Epithelial cell of prostate (primary cell): Measurements from ENCODE around the gene ZNF506.
"Not testable (repeated sequence)": the region's sequence is repeated elsewhere in the genome, so short reads cannot be mapped to it uniquely, and the experiment has no call there.

Experiments used
- DNase-seq: peaks from one replicate; pipeline ENCODE4 v3.0.0-alpha.2; 2011; ENCODE audit warnings: low read depth, low spot score
- H3K27ac ChIP-seq: fragments of 450-650 bp; 2 replicates; pipeline ENCODE4 v1.5.1; 2017; ENCODE audit warnings: mild to moderate bottlenecking

Gene ZNF506

DNA sequence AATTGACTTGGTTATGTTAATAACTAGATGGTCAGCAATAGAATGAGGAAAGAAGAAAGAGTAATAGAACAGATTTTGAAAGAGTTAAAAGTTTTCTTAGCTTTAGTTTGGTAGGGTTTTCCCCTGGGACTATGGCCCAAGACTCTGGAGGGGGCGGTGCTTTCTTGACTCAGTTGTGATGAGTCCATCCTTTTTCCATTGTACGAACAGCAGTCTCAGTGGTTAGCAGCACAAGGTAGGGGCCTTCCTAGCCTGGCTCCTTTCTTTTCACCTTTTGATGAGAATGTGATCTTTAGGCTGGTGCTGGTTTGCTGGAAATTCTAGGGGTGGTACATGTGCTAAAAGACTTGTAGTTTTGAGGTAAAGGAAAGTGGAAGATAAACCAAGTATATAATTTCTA is 38.8 kb downstream of the ZNF506 start:
- no peak for DNase-seq
- no peak overlapping the region for H3K27ac ChIP-seq

DNA sequence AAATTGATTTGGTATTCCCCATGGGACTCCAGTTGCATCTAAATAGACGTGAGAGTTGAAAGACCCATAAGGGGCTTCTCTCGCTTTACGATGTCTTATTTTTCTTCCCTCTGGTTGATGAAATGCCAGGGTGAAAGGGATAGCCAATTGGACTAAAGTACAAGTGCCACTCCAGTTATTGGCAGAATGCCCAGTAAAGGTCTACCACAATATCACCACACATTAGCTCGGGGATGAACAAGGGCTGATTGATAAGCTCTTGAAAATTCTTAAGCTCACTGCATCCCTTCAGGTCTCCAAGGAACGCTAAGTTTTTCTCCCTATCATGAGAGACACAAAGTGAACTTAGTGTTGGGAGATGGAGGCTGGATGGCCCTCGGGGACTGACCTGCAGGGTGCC is 39.8 kb downstream of the ZNF506 start:
- not testable (repeated sequence) for DNase-seq, H3K27ac ChIP-seq

GRCh38 chr19:19778666-19779065 is 42.9 kb downstream of the ZNF506 start:
- DNase-seq = no peak
- no peak overlapping the region for H3K27ac ChIP-seq

DNA sequence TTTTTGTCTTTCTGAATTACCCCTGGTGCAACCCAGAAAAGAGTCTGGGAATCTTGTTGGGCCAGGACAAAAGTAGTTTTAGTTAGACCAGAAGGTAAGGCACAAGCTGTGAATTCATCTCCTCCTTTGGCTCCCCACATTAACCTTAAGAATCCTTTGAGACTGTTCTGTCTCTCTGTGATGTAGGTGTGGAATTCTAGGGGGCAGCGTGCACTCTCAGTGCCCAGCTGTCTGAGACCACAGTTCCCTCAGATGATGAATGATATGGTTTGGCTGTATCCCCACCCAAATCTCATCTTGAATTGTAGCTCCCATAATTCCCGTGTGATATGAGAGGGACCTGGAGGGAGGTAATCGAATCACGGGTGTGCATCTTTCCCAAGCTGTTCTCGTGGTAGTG is 43.9 kb downstream of the ZNF506 start:
- no peak overlapping the region for H3K27ac ChIP-seq
- no peak for DNase-seq

GRCh38 chr19:19776206-19777008 is 45.1 kb downstream of the ZNF506 start:
- peak overlapping the region; percentile 58 for H3K27ac ChIP-seq
- DNase-seq = peak; percentile 96

DNA sequence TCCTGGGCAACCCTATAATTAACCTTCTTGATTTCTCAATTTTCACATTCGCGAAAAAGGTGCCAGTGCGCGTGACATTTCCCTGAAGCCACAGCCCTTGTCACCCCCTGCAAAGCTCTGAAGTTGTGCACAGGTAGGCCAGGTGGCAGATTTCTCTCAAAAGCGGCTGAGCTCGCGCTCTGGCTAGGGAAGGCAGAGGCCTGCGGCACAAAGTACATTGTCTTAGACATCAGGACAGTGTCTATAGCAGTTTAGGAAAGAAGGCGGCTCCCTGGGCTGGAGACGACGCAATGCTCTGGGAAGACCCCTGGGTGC is 45.7 kb downstream of the ZNF506 start:
- DNase-seq = no peak
- H3K27ac ChIP-seq = peak overlapping the region; percentile 58

DNA sequence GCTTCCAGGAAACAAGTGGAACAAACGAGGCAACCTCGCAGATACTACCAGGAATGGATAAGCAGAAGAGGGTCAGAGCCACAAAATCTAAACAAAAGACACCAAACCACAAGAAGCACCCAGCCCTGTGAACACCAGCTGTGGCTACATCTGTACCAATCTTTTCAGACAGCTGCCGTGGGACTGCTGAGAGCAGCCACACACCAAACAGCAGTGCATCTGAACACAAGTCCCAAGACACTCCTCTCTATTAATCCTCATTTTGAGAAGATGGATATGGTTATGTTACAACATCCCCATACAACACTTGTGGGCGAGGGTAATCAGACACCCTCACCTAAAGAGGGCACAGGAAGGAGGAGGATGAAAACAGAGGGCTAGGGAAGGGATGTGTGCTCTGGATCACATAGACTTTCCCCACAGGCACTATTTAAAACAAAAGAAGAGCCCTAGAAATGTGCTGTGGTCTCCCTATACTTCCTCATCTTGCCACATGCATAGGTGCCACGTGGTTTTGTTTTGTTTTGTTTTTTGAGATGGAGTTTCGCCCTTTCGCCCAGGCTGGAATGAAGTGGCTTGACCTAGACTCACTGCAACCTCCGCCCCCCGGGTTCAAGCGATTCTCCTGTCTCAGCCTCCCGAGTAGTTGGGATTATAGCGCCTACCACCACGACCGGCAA is 47.1 kb downstream of the ZNF506 start:
- DNase-seq = no peak
- no peak overlapping the region for H3K27ac ChIP-seq

GRCh38 chr19:19771963-19772362 is 49.6 kb downstream of the ZNF506 start:
- not testable (repeated sequence) for H3K27ac ChIP-seq, DNase-seq

DNA sequence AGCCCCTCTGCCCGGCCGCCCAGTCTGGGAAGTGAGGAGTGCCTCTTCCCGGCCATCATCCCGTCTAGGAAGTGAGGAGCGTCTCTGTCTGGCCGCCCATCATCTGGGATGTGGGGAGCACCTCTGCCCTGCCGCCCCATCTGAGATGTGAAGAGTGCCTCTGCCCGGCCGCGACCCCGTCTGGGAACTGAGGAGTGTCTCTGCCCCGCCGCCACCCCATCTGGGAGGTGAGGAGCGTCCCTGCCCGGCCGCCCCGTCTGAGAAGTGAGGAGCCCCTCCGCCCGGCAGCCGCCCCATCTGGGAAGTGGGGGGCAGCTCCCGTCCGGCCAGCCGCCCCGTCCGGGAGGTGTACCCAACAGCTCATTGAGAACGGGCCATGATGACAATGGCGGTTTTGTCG is 51.6 kb downstream of the ZNF506 start:
- not testable (repeated sequence) for DNase-seq, H3K27ac ChIP-seq

GRCh38 chr19:19758164-19758563 is 63.4 kb downstream of the ZNF506 start:
- no peak overlapping the region for H3K27ac ChIP-seq
- DNase-seq = no peak

- DNase-seq = no peak
- no peak overlapping the region for H3K27ac ChIP-seq
These were observed 68.7 kb downstream of the ZNF506 start for GRCh38 chr19:19752760-19753403.

DNA sequence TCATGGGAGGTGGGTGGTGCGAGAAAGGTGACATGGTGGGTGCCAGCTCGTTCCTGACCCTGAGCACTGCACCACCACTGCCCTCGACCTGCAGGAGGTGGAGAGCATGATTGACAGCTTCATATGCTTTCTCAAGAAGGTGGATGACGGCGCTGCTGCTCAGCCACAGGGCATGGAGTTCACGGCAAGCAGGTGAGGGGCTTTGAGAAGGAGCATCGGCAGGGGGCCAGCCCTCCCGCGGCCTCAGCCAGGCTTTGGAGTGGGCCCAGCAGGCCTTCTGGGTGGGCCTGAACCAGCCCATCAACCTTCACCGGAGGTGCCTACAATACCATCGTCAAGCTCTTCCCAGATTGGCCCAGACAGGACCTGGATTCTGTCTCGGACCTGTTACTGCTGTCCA is 69.7 kb downstream of the ZNF506 start:
- no peak for DNase-seq
- H3K27ac ChIP-seq = no peak overlapping the region

- no peak for DNase-seq
- no peak overlapping the region for H3K27ac ChIP-seq
These were observed 70.4 kb downstream of the ZNF506 start for GRCh38 chr19:19750842-19751790.

- no peak for DNase-seq
- H3K27ac ChIP-seq = no peak overlapping the region
These were observed 71.4 kb downstream of the ZNF506 start for GRCh38 chr19:19749908-19750841.

DNA sequence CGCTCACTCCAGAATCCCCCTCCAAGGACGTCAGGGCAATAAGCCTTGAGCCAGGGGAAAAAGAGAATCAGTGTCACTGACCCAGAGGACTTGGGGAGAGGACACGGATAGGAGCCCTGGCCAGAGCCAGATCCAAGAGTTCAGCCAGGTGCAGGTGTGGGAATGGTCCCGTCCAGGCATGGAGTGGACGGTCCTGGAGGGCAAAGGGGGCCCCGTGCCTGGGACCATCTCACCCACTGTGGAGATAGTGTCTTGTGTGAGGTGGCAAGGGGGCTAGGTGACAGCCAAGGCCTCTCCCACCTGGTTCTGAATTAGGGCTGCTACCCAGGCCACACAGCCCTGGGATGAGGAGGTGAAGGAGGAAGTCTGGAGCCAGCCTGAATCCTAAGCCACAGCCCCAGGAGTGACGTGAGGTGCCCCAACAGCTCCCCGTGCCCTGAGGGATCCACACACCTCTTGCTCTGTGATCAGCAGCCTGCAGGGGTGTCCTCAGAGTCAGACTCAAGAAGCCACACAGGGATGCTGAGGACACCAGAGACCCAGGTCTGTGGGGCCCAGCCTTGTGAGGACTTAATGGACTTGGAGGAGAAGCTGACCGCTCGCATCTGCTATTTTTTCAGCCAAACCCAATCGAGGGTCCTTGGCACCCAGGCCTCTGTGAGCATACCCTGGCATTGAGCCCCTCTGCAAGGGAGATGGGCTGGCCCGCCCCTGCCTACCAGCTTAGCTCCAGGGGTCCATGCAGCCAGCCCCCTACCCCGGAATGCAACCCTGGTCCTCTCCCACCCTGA is 72.2 kb downstream of the ZNF506 start:
- H3K27ac ChIP-seq = no peak overlapping the region
- DNase-seq = no peak

DNA sequence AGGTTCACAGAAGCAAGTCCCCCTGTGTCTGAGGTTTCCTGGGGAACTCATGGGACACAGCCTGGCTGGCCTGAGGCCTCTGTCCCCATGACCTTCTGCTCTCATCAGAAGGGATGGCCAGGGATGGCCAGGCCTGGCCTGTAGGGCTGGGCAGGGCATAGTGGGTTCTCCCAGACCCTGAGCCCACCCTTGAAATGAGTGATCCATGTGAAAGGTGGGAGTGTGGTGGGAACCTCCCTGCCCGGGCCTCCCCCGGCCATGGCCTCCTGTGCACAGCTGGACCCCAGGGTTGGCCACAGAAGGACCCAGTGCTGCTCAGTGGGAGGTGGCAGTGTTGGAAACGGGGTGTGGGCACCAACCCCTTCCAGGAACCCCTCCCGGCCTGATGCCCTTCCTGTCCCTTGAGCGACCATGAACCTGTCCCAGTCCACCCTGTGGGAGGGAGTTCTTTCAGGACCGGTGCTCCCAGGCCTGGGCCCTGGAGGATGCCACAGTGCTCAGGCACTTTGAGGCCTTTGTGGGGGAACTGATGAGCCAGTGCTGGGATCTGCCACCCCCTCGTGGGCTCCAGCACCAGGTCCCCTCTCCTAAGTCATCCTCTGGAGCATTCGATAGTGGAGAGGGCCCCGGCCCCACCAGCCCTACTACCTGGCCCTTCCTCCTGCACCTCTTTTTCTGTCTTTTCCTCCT is 73.2 kb downstream of the ZNF506 start:
- no peak overlapping the region for H3K27ac ChIP-seq
- DNase-seq = no peak

- no peak overlapping the region for H3K27ac ChIP-seq
- DNase-seq = no peak
These were observed 74.0 kb downstream of the ZNF506 start for GRCh38 chr19:19747357-19748220.
